WTC11 (cell line): Measurements from ENCODE around the gene DUOX1. TPM values are rescaled to one million over a fixed set of nuclear protein-coding genes. Genes with fewer than 3 reads are reported as not detected.

ENCODE experiments used
- ATAC-seq: fragments of 200-7000 bp; cut with Tn5 transposase; 2 replicates; pipeline ENCODE4 v1.10.0; 2021; ENCODE audit warnings: mild to moderate bottlenecking, moderate library complexity
- CTCF ChIA-PET: fragments of 300-600 bp; sonication (Branson Sonifier 250); formaldehyde crosslinking; loops from one replicate; lab custom pipeline; 2021; ENCODE audit warnings: antibody characterized with exemption; lab: Charles Lee
- POLR2A ChIA-PET: fragments of 350-600 bp; sonication (Branson Sonifier 250); formaldehyde crosslinking; loops from one replicate; lab custom pipeline; 2021; ENCODE audit warnings: antibody characterized with exemption; lab: Charles Lee
- DNase-seq: peaks from one replicate; pipeline ENCODE4 v3.0.0; 2021; ENCODE audit warnings: low spot score
- H3K27ac Mint-ChIP-seq: 2 replicates; pipeline ENCODE4 v1.8.0; 2021; ENCODE audit warnings: mixed read lengths
- H3K27me3 Mint-ChIP-seq: 2 replicates; pipeline ENCODE4 v1.8.0; 2021; ENCODE audit warnings: low read depth, mild to moderate bottlenecking, moderate library complexity, mixed read lengths
- H3K36me3 Mint-ChIP-seq: 2 replicates; pipeline ENCODE4 v1.8.0; 2021; ENCODE audit warnings: mixed read lengths
- H3K4me1 Mint-ChIP-seq: 2 replicates; pipeline ENCODE4 v1.8.0; 2022; ENCODE audit warnings: mixed read lengths
- H3K4me3 Mint-ChIP-seq: 2 replicates; pipeline ENCODE4 v1.8.0; 2021; ENCODE audit warnings: mild to moderate bottlenecking, moderate library complexity, mixed read lengths
- H3K9me3 Mint-ChIP-seq: 2 replicates; pipeline ENCODE4 v1.8.0; 2021; ENCODE audit warnings: mixed read lengths
- ATF6 ChIP-seq: sonication (generic); formaldehyde crosslinking; IDR thresholded peaks from 2 replicates; pipeline ENCODE4 v1.8.1; 2023; ENCODE audit warnings: mild to moderate bottlenecking, missing genetic modification reagents
- ELF4 ChIP-seq: sonication (generic); formaldehyde crosslinking; IDR thresholded peaks from 2 replicates; pipeline ENCODE4 v1.8.1; 2022; ENCODE audit warnings: low read depth, mild to moderate bottlenecking, moderate library complexity, missing genetic modification reagents
- FOXP4 ChIP-seq: sonication (generic); formaldehyde crosslinking; IDR thresholded peaks from 2 replicates; pipeline ENCODE4 v1.8.0; 2022; ENCODE audit warnings: mild to moderate bottlenecking, missing genetic modification reagents
- GABPB1 ChIP-seq: sonication (generic); formaldehyde crosslinking; IDR thresholded peaks from 2 replicates; pipeline ENCODE4 v1.8.1; 2023; ENCODE audit warnings: mild to moderate bottlenecking, missing genetic modification reagents
- JAZF1 ChIP-seq: fragments of 250-450 bp; sonication (Bioruptor Pico); IDR thresholded peaks from 2 replicates; pipeline ENCODE4 v1.9.0; 2021; ENCODE audit warnings: moderate library complexity, mild to moderate bottlenecking, inconsistent platforms
- NFYB ChIP-seq: sonication (generic); formaldehyde crosslinking; conservative IDR thresholded peaks from 2 replicates; pipeline ENCODE4 v1.8.0; 2022; ENCODE audit warnings: low read depth, missing genetic modification reagents
- PREB ChIP-seq: sonication (generic); formaldehyde crosslinking; IDR thresholded peaks from 2 replicates; pipeline ENCODE4 v1.8.1; 2022; ENCODE audit warnings: mild to moderate bottlenecking, missing genetic modification reagents, moderate library complexity, borderline replicate concordance
- ZNF263 ChIP-seq: sonication (generic); formaldehyde crosslinking; IDR thresholded peaks from 2 replicates; pipeline ENCODE4 v1.8.1; 2022; ENCODE audit warnings: low read depth, mild to moderate bottlenecking, moderate library complexity, missing genetic modification reagents
- ZNF317 ChIP-seq: sonication (generic); formaldehyde crosslinking; IDR thresholded peaks from 2 replicates; pipeline ENCODE4 v1.8.1; 2023; ENCODE audit warnings: low read depth, mild to moderate bottlenecking, moderate library complexity, missing genetic modification reagents, borderline replicate concordance
- ZNF416 ChIP-seq: fragments of 250-450 bp; sonication (Bioruptor Pico); IDR thresholded peaks from 2 replicates; pipeline ENCODE4 v1.9.0; 2021; ENCODE audit warnings: mild to moderate bottlenecking, inconsistent platforms
- ZNF671 ChIP-seq: fragments of 250-450 bp; sonication (Bioruptor Pico); IDR thresholded peaks from 2 replicates; pipeline ENCODE4 v1.8.0; 2021; ENCODE audit warnings: mild to moderate bottlenecking
- total RNA-seq: library from RNA; stranded (reverse); gene quantifications from 3 replicates; pipeline ENCODE4 v1.2.3, GENCODE V29; 2021
- TF ChIP-seq, protein P1 (sequence below): sonication (generic); formaldehyde crosslinking; conservative IDR thresholded peaks from 2 replicates; pipeline ENCODE4 v1.8.1; 2023; ENCODE audit warnings: mild to moderate bottlenecking, low read depth, missing genetic modification reagents, moderate library complexity
- TF ChIP-seq, protein P2 (sequence below): sonication (generic); formaldehyde crosslinking; IDR thresholded peaks from 2 replicates; pipeline ENCODE4 v1.8.0; 2023; ENCODE audit warnings: mild to moderate bottlenecking, missing genetic modification reagents
- TF ChIP-seq, protein P3 (sequence below): sonication (generic); formaldehyde crosslinking; IDR thresholded peaks from 2 replicates; pipeline ENCODE4 v1.8.0; 2023; ENCODE audit warnings: missing genetic modification reagents, mild to moderate bottlenecking, borderline replicate concordance
- TF ChIP-seq, protein P4 (sequence below): sonication (generic); formaldehyde crosslinking; IDR thresholded peaks from 2 replicates; pipeline ENCODE4 v1.8.1; 2023; ENCODE audit warnings: mild to moderate bottlenecking, missing genetic modification reagents
- TF ChIP-seq, protein P5 (sequence below): fragments of 250-450 bp; sonication (Bioruptor Pico); IDR thresholded peaks from 2 replicates; pipeline ENCODE4 v1.9.0; 2021; ENCODE audit warnings: mild to moderate bottlenecking

The DUOX1 gene
- total RNA-seq, 1 experiment from 2014 or later, result 1.3 TPM

- no peaks in the 10 kb centered on the region for H3K36me3 Mint-ChIP-seq
- TF ChIP-seq ZNF263 (CRISPR knock-in tag), result no peak
- TF ChIP-seq, protein P1, sequence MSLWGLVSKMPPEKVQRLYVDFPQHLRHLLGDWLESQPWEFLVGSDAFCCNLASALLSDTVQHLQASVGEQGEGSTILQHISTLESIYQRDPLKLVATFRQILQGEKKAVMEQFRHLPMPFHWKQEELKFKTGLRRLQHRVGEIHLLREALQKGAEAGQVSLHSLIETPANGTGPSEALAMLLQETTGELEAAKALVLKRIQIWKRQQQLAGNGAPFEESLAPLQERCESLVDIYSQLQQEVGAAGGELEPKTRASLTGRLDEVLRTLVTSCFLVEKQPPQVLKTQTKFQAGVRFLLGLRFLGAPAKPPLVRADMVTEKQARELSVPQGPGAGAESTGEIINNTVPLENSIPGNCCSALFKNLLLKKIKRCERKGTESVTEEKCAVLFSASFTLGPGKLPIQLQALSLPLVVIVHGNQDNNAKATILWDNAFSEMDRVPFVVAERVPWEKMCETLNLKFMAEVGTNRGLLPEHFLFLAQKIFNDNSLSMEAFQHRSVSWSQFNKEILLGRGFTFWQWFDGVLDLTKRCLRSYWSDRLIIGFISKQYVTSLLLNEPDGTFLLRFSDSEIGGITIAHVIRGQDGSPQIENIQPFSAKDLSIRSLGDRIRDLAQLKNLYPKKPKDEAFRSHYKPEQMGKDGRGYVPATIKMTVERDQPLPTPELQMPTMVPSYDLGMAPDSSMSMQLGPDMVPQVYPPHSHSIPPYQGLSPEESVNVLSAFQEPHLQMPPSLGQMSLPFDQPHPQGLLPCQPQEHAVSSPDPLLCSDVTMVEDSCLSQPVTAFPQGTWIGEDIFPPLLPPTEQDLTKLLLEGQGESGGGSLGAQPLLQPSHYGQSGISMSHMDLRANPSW (CRISPR knock-in tag), result no peak
- DNase-seq (peak; percentile 25), ATAC-seq (no peak)
- ChIA-PET POLR2A (interaction anchor here (0.9 to 1.0 kb wide), 2 partner anchors 35 to 37 kb away, joined by 4 read pairs; no protein-coding TSS in a partner anchor), CTCF (interaction anchor here (0.8 to 9.5 kb wide), 10 partner anchors 14 to 728 kb away, joined by 3 to 156 read pairs (median 4); partner anchors contain the start of gene SHF)
- peaks cover 4% of the 10 kb centered on the region for H3K4me1 Mint-ChIP-seq
- no peak overlapping the region for H3K4me3 Mint-ChIP-seq
- H3K9me3 Mint-ChIP-seq, result no peaks in the 10 kb centered on the region
- peaks cover 12% of the 10 kb centered on the region for H3K27me3 Mint-ChIP-seq
- H3K27ac Mint-ChIP-seq, result no peak overlapping the region
Measured at GRCh38 chr15:45201869-45202268, 72.1 kb downstream of the DUOX1 start.

DNA sequence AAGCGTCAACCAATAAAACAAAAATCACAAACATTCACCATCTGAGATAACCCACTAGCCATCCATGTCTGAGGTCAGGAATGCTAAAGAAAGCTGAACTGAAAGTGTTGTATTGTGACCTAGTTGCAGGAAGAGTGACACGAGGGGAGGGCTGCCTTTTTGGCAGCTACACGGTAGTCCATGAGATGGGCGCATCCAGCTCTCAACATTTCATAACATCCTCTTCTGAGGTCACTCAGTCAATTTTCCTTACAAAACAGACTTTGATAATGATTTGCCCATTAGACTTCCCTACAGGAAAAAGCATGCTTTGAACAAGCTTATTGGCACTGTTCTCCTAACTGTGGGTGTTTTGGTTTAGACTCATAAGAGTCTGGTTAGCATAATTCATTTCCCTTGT is 73.4 kb downstream of the DUOX1 start:
- Mint-ChIP-seq H3K4me1 (no peaks in the 10 kb centered on the region), H3K9me3 (no peaks in the 10 kb centered on the region), H3K27ac (no peak overlapping the region), H3K36me3 (no peaks in the 10 kb centered on the region), H3K27me3 (peaks cover 15% of the 10 kb centered on the region), H3K4me3 (no peak overlapping the region)
- ATAC-seq, result no peak
- CTCF ChIA-PET, result interaction anchor here (0.9 to 9.5 kb wide), 4 partner anchors 23 to 74 kb away, joined by 3 to 156 read pairs (median 9); no protein-coding TSS in a partner anchor
- TF ChIP-seq, protein P2, sequence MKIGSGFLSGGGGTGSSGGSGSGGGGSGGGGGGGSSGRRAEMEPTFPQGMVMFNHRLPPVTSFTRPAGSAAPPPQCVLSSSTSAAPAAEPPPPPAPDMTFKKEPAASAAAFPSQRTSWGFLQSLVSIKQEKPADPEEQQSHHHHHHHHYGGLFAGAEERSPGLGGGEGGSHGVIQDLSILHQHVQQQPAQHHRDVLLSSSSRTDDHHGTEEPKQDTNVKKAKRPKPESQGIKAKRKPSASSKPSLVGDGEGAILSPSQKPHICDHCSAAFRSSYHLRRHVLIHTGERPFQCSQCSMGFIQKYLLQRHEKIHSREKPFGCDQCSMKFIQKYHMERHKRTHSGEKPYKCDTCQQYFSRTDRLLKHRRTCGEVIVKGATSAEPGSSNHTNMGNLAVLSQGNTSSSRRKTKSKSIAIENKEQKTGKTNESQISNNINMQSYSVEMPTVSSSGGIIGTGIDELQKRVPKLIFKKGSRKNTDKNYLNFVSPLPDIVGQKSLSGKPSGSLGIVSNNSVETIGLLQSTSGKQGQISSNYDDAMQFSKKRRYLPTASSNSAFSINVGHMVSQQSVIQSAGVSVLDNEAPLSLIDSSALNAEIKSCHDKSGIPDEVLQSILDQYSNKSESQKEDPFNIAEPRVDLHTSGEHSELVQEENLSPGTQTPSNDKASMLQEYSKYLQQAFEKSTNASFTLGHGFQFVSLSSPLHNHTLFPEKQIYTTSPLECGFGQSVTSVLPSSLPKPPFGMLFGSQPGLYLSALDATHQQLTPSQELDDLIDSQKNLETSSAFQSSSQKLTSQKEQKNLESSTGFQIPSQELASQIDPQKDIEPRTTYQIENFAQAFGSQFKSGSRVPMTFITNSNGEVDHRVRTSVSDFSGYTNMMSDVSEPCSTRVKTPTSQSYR (CRISPR knock-in tag), result no peak
- TF ChIP-seq, protein P3, sequence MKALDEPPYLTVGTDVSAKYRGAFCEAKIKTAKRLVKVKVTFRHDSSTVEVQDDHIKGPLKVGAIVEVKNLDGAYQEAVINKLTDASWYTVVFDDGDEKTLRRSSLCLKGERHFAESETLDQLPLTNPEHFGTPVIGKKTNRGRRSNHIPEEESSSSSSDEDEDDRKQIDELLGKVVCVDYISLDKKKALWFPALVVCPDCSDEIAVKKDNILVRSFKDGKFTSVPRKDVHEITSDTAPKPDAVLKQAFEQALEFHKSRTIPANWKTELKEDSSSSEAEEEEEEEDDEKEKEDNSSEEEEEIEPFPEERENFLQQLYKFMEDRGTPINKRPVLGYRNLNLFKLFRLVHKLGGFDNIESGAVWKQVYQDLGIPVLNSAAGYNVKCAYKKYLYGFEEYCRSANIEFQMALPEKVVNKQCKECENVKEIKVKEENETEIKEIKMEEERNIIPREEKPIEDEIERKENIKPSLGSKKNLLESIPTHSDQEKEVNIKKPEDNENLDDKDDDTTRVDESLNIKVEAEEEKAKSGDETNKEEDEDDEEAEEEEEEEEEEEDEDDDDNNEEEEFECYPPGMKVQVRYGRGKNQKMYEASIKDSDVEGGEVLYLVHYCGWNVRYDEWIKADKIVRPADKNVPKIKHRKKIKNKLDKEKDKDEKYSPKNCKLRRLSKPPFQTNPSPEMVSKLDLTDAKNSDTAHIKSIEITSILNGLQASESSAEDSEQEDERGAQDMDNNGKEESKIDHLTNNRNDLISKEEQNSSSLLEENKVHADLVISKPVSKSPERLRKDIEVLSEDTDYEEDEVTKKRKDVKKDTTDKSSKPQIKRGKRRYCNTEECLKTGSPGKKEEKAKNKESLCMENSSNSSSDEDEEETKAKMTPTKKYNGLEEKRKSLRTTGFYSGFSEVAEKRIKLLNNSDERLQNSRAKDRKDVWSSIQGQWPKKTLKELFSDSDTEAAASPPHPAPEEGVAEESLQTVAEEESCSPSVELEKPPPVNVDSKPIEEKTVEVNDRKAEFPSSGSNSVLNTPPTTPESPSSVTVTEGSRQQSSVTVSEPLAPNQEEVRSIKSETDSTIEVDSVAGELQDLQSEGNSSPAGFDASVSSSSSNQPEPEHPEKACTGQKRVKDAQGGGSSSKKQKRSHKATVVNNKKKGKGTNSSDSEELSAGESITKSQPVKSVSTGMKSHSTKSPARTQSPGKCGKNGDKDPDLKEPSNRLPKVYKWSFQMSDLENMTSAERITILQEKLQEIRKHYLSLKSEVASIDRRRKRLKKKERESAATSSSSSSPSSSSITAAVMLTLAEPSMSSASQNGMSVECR, result no peak
- TF ChIP-seq ZNF671 (CRISPR knock-in tag) (no peak), ELF4 (CRISPR knock-in tag) (no peak), NFYB (CRISPR knock-in tag) (no peak), PREB (CRISPR knock-in tag) (no peak), ATF6 (no peak), ZNF416 (CRISPR knock-in tag) (no peak), GABPB1 (CRISPR knock-in tag) (no peak), ZNF317 (CRISPR knock-in tag) (no peak), JAZF1 (no peak), FOXP4 (CRISPR knock-in tag) (no peak)
- TF ChIP-seq, protein P4, sequence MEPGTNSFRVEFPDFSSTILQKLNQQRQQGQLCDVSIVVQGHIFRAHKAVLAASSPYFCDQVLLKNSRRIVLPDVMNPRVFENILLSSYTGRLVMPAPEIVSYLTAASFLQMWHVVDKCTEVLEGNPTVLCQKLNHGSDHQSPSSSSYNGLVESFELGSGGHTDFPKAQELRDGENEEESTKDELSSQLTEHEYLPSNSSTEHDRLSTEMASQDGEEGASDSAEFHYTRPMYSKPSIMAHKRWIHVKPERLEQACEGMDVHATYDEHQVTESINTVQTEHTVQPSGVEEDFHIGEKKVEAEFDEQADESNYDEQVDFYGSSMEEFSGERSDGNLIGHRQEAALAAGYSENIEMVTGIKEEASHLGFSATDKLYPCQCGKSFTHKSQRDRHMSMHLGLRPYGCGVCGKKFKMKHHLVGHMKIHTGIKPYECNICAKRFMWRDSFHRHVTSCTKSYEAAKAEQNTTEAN, result no peak
- TF ChIP-seq, protein P5, sequence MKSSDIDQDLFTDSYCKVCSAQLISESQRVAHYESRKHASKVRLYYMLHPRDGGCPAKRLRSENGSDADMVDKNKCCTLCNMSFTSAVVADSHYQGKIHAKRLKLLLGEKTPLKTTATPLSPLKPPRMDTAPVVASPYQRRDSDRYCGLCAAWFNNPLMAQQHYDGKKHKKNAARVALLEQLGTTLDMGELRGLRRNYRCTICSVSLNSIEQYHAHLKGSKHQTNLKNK, result no peak
- POLR2A ChIA-PET, result no interaction called here
- no peak for DNase-seq
